HL-60 (cell line): Measurements from ENCODE around the gene TMCO4.

Experiments
- DNase-seq, 2 experiments: peaks; one replicate each; pipeline ENCODE4 v3.0.0-alpha.2; 2010 to 2020; ENCODE audit warnings: low read depth in 1 of 2, low spot score in 1 of 2
- H3K27ac ChIP-seq: fragments of 250-450 bp; sonication (Bioruptor Pico); replicated peaks from 2 replicates; pipeline ENCODE4 v1.5.1; 2020; ENCODE audit warnings: mild to moderate bottlenecking, moderate library complexity
- H3K27me3 ChIP-seq: fragments of 250-450 bp; sonication (Bioruptor Pico); 2 replicates; pipeline ENCODE4 v1.5.1; 2021; ENCODE audit warnings: mild to moderate bottlenecking, moderate library complexity; ENCODE audit not compliant: insufficient read depth, poor library complexity, severe bottlenecking
- H3K4me3 ChIP-seq: replicated peaks from 2 replicates; pipeline ENCODE4 v1.5.1; 2011; ENCODE audit warnings: mild to moderate bottlenecking, control low read depth, low read length; ENCODE audit not compliant: insufficient read depth
- GABPA ChIP-seq: IDR thresholded peaks from 2 replicates; pipeline ENCODE4 v1.6.1; 2012; ENCODE audit warnings: low read depth
- POLR2AphosphoS5 ChIP-seq: IDR thresholded peaks from 2 replicates; pipeline ENCODE4 v1.6.1; 2012; ENCODE audit warnings: low read depth
- SPI1 ChIP-seq: IDR thresholded peaks from 2 replicates; pipeline ENCODE4 v1.6.1; 2012; ENCODE audit warnings: low read depth, mild to moderate bottlenecking, borderline replicate concordance
- TF ChIP-seq, protein P1 (sequence below): IDR thresholded peaks from 2 replicates; pipeline ENCODE4 v1.6.1; 2012; ENCODE audit warnings: low read depth; ENCODE audit not compliant: insufficient replicate concordance
- TF ChIP-seq, protein P2 (sequence below): IDR thresholded peaks from one replicate; pipeline ENCODE4 v1.5.1; 2011; ENCODE audit warnings: low read length, control low read depth, inconsistent platforms; ENCODE audit not compliant: insufficient read depth

Gene TMCO4

DNA sequence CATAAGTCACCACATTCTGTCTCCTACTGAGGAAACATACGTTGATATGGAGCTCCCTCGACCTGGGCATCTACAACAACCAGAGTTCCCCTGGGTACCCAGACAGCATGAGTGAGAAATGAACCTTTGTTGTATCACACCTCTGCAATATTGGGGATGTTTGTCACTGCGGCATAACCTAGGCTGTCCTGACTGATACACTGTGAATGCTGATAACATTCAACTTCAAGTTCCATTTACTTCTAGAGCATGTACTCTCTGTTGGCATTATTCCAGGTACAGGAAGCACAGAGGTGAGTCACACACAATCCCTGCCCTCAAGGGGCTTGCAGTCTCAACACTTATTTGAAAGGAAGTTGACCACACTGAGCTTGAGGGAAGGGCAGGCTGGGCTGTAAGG lies 69.5 kb downstream of the TMCO4 start:
- H3K27me3 ChIP-seq: no peaks in the 10 kb centered on the region
- DNase-seq: no peak

DNA sequence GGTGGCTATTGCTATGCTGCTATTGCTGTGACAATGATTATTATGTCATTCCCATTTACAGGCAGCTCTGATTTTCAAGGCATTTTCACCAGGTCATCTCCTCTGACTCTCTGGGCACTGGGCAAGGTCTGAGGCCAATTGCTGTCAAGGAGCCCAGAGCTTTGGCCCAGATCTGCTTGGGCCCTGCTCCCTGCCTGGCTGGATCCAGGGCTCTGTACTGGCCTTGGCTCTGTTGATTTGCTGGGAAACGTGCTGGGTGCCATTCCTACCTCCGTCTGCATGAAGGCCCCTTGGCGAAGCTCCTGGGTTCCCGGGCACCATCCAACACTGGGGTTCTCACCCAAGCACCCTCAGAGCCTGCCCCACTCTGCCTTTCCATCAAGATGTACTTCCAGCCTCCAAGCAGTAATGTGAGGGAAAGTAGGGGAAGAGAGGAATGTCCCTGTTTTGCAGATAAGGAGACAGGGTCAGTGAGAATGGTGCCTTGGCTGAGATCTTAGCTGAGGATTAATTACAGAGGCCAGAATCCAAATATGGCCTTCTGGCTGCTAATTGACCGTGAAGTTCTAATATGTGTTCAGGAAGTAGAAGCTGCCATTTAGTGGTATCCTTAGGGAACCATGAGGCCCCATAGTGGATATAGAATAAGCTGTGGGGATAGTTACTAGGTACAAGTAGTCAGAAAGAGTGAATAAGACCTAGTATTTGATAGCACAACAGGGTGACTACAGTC lies 71.1 kb downstream of the TMCO4 start:
- no peaks in the 10 kb centered on the region for H3K27me3 ChIP-seq
- H3K27ac ChIP-seq: no peak overlapping the region
- no peak overlapping the region for H3K4me3 ChIP-seq
- TF ChIP-seq, protein P1, sequence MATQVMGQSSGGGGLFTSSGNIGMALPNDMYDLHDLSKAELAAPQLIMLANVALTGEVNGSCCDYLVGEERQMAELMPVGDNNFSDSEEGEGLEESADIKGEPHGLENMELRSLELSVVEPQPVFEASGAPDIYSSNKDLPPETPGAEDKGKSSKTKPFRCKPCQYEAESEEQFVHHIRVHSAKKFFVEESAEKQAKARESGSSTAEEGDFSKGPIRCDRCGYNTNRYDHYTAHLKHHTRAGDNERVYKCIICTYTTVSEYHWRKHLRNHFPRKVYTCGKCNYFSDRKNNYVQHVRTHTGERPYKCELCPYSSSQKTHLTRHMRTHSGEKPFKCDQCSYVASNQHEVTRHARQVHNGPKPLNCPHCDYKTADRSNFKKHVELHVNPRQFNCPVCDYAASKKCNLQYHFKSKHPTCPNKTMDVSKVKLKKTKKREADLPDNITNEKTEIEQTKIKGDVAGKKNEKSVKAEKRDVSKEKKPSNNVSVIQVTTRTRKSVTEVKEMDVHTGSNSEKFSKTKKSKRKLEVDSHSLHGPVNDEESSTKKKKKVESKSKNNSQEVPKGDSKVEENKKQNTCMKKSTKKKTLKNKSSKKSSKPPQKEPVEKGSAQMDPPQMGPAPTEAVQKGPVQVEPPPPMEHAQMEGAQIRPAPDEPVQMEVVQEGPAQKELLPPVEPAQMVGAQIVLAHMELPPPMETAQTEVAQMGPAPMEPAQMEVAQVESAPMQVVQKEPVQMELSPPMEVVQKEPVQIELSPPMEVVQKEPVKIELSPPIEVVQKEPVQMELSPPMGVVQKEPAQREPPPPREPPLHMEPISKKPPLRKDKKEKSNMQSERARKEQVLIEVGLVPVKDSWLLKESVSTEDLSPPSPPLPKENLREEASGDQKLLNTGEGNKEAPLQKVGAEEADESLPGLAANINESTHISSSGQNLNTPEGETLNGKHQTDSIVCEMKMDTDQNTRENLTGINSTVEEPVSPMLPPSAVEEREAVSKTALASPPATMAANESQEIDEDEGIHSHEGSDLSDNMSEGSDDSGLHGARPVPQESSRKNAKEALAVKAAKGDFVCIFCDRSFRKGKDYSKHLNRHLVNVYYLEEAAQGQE: no peak
- TF ChIP-seq POLR2AphosphoS5: no peak
- TF ChIP-seq, protein P2, sequence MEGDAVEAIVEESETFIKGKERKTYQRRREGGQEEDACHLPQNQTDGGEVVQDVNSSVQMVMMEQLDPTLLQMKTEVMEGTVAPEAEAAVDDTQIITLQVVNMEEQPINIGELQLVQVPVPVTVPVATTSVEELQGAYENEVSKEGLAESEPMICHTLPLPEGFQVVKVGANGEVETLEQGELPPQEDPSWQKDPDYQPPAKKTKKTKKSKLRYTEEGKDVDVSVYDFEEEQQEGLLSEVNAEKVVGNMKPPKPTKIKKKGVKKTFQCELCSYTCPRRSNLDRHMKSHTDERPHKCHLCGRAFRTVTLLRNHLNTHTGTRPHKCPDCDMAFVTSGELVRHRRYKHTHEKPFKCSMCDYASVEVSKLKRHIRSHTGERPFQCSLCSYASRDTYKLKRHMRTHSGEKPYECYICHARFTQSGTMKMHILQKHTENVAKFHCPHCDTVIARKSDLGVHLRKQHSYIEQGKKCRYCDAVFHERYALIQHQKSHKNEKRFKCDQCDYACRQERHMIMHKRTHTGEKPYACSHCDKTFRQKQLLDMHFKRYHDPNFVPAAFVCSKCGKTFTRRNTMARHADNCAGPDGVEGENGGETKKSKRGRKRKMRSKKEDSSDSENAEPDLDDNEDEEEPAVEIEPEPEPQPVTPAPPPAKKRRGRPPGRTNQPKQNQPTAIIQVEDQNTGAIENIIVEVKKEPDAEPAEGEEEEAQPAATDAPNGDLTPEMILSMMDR: no peak
- no peak for TF ChIP-seq GABPA
- TF ChIP-seq SPI1: no peak
- DNase-seq: no peak

More for the DNA sequence above, 69.5 kb downstream of the TMCO4 start:
- TF ChIP-seq SPI1 (no peak), POLR2AphosphoS5 (no peak), GABPA (no peak)
- TF ChIP-seq, protein P2: no peak
- TF ChIP-seq, protein P1: no peak
- no peak overlapping the region for H3K27ac ChIP-seq
- H3K4me3 ChIP-seq: no peak overlapping the region

DNA sequence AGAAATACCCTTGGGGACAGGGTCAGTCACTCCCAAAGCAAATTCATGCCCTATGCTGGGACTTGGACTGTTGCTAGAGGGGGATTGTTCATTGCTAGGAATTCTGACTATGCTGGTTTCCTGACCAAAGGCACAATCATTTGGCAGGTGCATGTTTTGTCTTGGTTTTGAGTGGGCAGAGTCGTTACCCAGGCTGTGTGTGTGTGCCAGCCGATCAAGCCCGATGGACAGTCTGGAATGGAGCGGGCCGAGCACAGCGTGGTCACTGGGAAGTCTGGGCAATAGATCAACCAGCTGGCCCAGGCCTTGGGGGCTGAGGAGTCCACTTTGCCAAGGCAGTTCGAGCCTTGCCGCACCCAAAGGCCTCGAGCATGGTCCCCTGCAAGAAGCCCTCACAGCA lies 74.1 kb downstream of the TMCO4 start:
- H3K27ac ChIP-seq: no peak overlapping the region
- no peak overlapping the region for H3K4me3 ChIP-seq
- DNase-seq: no peak
- TF ChIP-seq, protein P1: no peak
- TF ChIP-seq POLR2AphosphoS5 (no peak), GABPA (no peak), SPI1 (no peak)
- TF ChIP-seq, protein P2: no peak
- no peaks in the 10 kb centered on the region for H3K27me3 ChIP-seq
